ENCODE results near the gene GID8. TPM values are rescaled to one million over a fixed set of nuclear protein-coding genes. Genes with fewer than 3 reads are reported as not detected.

The GID8 gene
- total and polyA plus RNA-seq, 9 of the 15 experiments (the other 6 are each of a cell fraction or from before 2014, with no cell fraction given) = 7.5 to 31.6 (median 22.2) TPM

DNA sequence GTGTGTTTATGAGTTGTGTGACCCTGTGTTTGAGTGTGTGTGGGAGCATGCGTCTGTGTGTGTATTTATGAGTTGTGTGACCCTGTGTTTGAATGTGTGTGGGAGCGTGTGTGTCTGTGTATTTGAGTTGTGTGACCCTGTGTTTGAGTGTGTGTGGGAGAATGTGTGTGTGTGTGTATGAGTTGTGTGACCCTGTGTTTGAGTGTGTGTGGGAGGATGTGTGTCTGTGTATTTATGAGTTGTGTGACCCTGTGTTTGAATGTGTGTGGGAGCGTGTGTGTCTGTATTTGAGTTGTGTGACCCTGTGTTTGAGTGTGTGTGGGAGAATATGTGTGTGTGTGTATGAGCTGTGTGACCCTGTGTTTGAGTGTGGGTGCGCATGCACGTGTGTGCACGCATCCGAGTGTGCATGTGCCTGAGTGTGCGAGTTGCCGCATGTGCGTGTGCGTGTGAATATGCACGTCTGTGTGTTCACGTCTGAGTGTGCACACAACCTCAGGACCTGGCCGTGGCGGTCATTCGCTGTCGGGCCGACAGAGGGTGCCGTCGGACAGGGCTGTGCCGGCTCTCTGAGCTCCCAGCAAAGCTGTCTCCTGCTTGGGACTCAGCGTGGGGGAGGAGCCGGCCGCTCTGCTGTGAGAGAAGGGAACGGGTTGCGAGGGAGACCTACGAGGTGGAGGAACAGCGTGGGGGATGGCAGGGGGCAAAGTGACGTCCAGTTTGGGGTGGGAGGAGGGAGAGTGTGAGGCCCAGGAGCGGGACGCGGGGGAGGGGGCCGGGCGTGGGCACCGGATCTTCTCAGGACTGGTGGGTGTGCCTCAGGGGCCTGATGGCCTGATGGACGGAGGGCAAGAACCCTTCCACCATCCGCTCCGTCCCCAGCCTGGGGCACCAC lies 34.2 kb downstream of the GID8 start (continued):
- TF ChIP-seq NEUROD1 (IDR thresholded peaks at IDR 0.05; ENCODE audit: borderline replicate concordance, low read depth, low read length, partially characterized antibody) (no peak), MAFF (IDR thresholded peaks at IDR 0.05; ENCODE audit: low read length) (no peak), ZNF232 (CRISPR knock-in tag; IDR thresholded peaks at IDR 0.05) (no peak), DPF2 (IDR thresholded peaks at IDR 0.05) (no peak), KLF16 (IDR thresholded peaks at IDR 0.05) (peak; percentile 56; the same call in 1 of the 2 replicates), EZH2 (IDR thresholded peaks at IDR 0.05; ENCODE audit: borderline replicate concordance, low read depth, low read length) (no peak)
- TF ChIP-seq, protein P1, sequence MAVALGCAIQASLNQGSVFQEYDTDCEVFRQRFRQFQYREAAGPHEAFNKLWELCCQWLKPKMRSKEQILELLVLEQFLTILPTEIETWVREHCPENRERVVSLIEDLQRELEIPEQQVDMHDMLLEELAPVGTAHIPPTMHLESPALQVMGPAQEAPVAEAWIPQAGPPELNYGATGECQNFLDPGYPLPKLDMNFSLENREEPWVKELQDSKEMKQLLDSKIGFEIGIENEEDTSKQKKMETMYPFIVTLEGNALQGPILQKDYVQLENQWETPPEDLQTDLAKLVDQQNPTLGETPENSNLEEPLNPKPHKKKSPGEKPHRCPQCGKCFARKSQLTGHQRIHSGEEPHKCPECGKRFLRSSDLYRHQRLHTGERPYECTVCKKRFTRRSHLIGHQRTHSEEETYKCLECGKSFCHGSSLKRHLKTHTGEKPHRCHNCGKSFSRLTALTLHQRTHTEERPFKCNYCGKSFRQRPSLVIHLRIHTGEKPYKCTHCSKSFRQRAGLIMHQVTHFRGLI (CRISPR knock-in tag; IDR thresholded peaks at IDR 0.05) = no peak
- TF ChIP-seq, protein P2, sequence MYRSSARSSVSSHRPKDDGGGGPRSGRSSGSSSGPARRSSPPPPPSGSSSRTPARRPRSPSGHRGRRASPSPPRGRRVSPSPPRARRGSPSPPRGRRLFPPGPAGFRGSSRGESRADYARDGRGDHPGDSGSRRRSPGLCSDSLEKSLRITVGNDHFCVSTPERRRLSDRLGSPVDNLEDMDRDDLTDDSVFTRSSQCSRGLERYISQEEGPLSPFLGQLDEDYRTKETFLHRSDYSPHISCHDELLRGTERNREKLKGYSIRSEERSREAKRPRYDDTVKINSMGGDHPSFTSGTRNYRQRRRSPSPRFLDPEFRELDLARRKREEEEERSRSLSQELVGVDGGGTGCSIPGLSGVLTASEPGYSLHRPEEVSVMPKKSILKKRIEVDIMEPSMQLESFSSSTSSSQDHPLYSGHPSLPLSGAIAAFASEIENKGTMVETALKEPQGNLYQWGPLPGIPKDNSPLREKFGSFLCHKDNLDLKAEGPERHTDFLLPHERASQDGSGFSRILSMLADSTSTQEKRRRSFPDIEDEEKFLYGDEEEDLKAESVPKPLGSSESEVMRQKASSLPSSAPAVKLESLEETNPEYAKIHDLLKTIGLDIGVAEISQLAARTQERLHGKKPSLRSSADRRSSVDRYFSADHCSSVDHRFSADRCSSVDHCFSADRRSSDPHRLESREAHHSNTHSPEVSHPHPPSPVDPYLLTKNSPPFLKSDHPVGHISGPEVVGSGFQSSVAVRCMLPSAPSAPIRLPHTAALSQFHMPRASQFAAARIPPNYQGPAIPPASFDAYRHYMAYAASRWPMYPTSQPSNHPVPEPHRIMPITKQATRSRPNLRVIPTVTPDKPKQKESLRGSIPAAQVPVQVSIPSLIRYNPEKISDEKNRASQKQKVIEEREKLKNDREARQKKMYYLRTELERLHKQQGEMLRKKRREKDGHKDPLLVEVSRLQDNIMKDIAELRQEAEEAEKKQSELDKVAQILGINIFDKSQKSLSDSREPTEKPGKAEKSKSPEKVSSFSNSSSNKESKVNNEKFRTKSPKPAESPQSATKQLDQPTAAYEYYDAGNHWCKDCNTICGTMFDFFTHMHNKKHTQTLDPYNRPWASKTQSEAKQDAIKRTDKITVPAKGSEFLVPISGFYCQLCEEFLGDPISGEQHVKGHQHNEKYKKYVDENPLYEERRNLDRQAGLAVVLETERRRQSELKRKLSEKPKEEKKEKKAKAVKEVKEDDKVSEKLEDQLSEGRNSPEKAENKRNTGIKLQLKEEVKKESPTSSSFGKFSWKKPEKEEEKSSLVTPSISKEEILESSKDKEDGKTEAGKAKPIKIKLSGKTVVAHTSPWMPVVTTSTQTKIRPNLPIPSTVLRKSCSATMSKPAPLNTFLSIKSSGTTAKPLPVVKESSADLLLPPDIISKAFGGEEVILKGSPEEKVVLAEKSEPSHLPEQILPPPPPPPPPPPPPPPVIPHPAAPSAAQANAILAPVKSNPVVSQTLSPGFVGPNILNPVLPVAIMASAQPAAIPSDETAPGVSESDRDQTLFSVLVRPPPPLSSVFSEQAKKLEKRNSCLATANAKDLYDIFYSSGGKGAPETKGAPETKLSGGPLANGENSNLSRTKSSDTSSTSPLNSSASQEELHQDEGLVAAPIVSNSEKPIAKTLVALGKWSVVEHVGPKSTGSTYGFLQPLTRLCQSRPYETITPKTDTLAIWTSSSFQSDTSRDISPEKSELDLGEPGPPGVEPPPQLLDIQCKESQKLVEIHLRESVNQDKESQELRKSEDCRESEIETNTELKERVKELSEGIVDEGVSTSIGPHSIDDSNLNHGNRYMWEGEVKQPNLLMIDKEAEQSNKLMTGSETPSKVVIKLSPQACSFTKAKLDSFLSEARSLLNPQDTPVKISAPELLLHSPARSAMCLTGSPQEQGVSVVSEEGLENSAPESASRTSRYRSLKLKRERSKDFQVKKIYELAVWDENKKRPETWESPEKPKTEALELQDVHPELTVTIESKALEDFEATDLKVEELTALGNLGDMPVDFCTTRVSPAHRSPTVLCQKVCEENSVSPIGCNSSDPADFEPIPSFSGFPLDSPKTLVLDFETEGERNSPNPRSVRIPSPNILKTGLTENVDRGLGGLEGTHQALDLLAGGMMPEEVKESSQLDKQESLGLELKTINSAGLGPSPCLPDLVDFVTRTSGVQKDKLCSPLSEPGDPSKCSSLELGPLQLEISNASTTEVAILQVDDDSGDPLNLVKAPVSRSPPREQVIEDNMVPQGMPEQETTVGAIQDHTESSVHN (IDR thresholded peaks at IDR 0.05; ENCODE audit: borderline replicate concordance in 1 of 2, low read depth in 1 of 2) = no peak
- TF ChIP-seq, protein P3, sequence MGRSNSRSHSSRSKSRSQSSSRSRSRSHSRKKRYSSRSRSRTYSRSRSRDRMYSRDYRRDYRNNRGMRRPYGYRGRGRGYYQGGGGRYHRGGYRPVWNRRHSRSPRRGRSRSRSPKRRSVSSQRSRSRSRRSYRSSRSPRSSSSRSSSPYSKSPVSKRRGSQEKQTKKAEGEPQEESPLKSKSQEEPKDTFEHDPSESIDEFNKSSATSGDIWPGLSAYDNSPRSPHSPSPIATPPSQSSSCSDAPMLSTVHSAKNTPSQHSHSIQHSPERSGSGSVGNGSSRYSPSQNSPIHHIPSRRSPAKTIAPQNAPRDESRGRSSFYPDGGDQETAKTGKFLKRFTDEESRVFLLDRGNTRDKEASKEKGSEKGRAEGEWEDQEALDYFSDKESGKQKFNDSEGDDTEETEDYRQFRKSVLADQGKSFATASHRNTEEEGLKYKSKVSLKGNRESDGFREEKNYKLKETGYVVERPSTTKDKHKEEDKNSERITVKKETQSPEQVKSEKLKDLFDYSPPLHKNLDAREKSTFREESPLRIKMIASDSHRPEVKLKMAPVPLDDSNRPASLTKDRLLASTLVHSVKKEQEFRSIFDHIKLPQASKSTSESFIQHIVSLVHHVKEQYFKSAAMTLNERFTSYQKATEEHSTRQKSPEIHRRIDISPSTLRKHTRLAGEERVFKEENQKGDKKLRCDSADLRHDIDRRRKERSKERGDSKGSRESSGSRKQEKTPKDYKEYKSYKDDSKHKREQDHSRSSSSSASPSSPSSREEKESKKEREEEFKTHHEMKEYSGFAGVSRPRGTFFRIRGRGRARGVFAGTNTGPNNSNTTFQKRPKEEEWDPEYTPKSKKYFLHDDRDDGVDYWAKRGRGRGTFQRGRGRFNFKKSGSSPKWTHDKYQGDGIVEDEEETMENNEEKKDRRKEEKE (IDR thresholded peaks at IDR 0.05; ENCODE audit: borderline replicate concordance in 1 of 2, control insufficient read depth in 1 of 2, low read depth in 2 of 2, low read length in 1 of 2) = no peak
- TF ChIP-seq, protein P4, sequence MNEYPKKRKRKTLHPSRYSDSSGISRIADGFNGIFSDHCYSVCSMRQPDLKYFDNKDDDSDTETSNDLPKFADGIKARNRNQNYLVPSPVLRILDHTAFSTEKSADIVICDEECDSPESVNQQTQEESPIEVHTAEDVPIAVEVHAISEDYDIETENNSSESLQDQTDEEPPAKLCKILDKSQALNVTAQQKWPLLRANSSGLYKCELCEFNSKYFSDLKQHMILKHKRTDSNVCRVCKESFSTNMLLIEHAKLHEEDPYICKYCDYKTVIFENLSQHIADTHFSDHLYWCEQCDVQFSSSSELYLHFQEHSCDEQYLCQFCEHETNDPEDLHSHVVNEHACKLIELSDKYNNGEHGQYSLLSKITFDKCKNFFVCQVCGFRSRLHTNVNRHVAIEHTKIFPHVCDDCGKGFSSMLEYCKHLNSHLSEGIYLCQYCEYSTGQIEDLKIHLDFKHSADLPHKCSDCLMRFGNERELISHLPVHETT (CRISPR knock-in tag; conservative IDR thresholded peaks at IDR 0.05 in 1 of 2, IDR thresholded peaks at IDR 0.05 in 1 of 2) = no peak
